GM18505 (cell line): ENCODE data around the gene TDRD10.

Experiments
- ATAC-seq: cut with Tn5 transposase; IDR thresholded peaks from one replicate; pipeline ENCODE4 v1.9.1; 2021; ENCODE audit not compliant: unreplicated experiment
- POLR2A ChIP-seq: IDR thresholded peaks from 4 replicates; pipeline ENCODE4 v1.6.1; 2011; ENCODE audit warnings: borderline replicate concordance; ENCODE audit not compliant: insufficient read depth, insufficient read length; ENCODE audit errors: extremely low read depth

TDRD10 gene

DNA sequence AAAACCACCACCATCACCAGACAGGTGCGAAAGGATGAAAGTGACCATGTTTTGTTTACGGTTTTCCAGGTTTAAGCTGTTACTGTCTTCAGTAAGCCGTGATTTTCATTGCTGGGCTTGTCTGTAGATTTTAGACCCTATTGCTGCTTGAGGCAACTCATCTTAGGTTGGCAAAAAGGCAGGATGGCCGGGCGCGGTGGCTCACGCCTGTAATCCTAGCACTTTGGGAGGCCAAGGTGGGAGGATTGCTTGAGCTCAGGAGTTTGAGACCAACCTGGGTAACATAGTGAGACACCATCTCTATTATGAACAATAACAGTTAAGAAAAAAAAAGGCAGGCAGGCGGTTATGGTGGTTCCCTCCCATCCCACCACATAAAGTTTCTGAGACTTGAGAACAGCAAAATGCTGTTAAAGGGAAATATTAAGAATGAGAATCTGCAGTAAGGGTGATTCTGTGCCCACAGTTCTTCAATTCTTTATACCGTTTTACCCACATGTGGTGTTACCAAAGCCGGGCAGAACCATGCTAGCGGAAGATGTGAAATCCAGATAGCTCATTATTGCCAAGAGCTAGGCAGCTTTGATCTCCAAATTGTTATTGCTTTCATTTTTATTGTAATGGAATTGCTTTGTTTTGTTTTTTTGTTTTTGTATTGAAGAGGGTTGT lies 34.5 kb upstream of the TDRD10 start:
- ATAC-seq: no peak
- TF ChIP-seq POLR2A: no peak

DNA sequence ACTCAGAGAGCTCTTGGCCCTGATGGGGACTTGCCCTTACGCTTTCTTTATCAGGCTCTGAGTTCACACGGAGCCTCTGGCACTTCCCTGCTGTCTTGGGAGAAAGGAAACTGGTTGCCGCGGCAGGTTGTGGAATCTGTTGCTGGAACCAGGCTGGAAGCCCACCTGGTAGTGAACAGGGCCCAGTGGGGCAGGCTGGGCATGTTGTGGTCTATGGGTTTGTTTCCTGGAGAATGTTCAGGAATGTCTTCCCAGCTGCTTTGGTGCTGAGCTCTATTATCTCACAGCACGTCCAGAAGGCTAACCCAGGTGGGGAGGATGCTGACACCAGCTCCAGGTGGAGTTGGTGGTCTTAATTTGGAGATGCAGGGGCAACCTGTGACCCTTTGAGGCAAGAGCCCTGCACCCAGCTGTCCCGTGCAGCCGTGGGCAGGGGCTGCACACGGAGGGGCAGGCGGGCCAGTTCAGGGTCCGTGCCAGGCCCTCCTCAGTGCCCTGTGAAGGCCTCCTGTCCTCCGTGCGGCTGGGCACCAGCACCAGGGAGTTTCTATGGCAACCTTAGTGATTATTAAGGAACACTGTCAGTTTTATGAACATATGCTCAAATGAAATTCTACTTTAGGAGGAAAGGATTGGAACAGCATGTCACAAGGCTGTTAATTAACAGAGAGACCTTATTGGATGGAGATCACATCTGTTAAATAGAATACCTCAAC lies 33.3 kb upstream of the TDRD10 start:
- no peak for ATAC-seq
- no peak for TF ChIP-seq POLR2A

DNA sequence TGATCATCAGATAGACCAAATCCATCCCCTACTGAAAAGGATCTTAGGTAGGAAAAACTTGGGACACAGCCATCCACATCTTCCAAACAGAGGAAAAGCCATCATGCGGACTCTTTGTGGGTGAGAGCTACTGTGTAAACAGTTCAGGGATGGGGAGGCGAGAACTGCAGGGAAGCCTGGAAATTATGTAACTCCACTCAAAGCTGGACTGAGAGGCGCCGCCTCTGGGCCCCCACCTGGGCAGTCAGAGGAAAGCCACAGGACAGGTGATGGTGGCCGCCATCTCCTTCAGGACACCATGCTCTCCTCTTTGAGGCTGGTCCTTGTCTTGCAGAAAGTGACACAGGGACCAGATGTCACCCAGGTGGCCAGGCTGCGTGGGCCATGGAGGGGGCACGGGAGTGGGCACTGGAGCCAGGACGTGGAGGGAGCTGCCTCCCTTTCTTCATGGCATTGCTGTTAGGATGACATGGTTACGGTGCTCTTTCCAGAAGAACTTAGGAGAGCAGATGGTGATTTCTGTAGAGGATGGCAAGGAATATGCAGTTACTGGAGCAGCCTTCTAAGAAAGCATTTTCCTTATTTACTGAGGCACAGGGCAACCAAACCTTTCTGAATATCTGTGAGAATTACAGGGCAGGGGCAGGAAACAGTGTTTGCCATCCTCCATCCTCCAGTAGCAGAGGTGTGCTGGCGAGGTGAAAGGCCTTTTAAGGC lies 32.0 kb upstream of the TDRD10 start:
- no peak for ATAC-seq
- TF ChIP-seq POLR2A: no peak

DNA sequence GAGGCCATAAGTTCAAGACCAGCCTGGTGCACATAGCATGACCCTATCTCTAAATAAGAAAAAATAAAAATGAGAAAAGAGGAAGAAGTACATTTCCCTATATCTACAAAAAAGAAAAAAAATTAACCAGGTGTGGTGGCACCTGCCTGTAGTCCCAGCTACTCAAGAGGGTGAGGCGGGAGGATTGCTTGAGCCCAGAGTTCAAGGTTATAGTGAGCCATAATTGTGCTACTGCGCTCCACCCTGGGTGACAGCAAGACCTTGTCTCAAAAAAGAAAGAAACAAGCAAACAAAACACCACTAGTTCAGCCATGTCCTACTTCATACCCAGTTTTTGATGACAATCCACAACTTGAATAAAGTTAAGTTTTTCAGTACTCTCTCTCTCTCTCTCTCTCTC lies 30.7 kb upstream of the TDRD10 start:
- ATAC-seq: no peak
- TF ChIP-seq POLR2A: no peak

DNA sequence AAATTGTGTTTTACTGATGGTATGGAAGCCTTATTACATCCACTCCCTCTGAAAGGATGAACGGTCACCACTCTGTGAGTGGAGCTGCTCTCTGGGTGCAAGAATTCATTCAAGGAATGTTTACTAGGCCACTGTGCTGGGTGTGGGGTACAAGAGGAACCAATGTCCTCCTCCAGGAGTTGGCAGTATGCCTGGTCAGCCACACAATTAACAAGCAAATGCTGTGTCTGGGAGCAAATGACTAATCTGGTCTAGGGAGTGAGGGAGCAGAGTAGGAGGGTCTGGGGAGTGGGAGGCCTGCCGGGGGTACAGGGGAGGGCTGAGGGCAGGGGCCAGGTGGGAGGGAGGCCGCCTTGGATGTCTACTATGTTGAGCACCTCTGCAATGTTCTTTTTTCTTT lies 27.2 kb upstream of the TDRD10 start:
- no peak for ATAC-seq
- TF ChIP-seq POLR2A: no peak

DNA sequence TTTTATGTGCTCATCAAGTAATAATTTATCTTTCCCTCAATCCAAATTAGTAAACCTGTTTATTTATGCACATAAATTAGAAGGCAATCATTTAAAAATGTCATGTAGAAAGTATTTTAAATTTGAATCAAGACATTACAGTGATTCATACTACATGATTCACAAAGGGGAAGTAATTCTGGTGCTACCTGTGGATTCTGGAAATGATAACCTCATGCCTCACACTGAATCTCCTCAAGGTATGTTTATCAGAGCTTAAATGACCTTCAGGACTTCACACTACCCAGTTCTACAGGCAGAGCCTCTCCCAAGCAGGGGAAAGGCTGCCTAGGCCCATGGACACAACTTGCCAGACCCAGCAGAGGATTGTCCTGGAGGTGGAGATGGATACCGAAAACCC lies 25.2 kb upstream of the TDRD10 start:
- no peak for ATAC-seq
- no peak for TF ChIP-seq POLR2A

DNA sequence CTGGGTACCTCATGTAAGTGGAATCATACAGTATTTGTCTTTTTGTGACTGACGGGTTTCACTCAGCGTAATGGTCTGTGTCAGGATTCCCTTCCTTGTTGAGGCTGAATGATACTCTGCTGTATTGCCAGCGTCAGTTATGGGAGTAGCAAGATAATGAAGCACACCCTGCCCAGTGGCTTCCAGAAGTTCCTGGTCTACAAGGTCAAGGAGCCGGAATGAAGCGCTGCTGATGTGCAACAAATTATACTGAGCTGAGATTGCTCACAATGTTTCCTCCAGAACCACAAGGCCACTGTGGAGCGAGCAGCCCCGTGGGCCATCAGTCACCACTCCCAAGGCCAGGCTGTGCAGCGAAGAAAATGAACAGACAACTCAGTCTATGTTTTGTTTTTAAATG lies 24.0 kb upstream of the TDRD10 start:
- ATAC-seq: no peak
- no peak for TF ChIP-seq POLR2A

DNA sequence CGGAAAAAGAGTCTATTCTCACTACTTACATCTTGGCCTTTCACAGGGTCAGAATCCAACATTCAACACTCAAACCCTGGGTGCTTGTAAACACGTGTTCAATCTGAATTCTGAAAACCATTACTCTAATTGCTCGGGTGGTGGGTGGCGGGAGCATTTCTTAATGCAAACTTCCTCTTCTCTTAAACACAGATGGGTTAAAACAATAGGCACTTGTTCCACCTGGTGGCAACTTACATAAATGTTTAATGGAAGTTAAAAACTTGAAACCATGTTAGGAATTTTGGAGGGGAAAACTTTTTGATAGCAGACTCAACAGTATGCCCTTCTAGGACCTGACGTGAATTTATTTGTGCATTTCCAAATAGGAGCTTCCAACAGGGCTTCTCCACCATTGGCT lies 23.4 kb upstream of the TDRD10 start:
- ATAC-seq: no peak
- TF ChIP-seq POLR2A: no peak

DNA sequence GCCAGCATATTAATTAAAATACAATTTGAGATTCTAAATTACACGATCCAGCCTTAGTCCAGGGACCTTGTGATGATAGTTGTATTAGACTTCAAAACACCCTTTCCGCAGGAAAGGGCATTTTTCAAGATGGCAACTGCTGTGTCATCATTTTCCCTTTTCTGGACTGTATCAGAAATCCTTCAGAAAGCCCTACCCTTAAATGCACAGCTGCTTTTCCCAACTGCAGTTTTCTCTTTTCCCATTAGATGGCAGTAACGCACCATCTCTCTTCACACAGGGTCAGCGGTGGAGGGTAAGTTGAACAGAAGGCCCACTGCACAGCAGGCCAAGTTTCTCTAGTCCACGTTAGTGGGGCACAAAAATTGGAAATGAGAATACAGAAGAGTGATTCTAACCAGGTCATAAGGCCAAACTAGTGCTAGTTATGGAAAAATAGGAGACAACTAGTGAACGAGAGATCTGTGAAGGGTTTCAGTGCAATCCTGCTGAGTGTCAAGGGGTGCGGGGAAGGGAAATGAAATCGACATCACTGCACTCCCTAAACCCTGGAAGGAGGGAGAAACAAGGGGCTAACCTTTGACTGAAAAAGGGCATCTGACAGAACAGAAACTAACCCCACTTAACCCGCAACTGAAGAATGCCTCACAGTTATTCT lies 22.1 kb upstream of the TDRD10 start:
- no peak for ATAC-seq
- TF ChIP-seq POLR2A: no peak

DNA sequence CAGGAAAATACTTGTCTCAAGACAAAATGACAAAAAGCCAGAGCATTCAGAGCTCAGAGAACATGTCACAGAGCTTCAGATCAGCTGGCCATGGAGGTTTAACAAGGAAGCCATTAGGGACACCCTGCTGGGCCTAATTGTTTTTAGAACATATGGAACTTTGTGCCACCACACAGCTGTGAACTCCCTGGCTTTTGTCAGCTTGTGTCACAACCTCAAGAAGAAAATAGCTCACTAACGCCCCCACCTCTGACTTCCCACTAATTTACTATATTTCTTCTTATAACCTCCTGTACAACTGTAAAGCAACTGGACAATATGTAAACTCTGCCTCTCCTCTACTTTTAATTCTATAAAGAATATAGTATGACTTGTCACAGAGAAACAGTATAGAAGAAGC lies 21.0 kb upstream of the TDRD10 start:
- ATAC-seq: no peak
- no peak for TF ChIP-seq POLR2A

DNA sequence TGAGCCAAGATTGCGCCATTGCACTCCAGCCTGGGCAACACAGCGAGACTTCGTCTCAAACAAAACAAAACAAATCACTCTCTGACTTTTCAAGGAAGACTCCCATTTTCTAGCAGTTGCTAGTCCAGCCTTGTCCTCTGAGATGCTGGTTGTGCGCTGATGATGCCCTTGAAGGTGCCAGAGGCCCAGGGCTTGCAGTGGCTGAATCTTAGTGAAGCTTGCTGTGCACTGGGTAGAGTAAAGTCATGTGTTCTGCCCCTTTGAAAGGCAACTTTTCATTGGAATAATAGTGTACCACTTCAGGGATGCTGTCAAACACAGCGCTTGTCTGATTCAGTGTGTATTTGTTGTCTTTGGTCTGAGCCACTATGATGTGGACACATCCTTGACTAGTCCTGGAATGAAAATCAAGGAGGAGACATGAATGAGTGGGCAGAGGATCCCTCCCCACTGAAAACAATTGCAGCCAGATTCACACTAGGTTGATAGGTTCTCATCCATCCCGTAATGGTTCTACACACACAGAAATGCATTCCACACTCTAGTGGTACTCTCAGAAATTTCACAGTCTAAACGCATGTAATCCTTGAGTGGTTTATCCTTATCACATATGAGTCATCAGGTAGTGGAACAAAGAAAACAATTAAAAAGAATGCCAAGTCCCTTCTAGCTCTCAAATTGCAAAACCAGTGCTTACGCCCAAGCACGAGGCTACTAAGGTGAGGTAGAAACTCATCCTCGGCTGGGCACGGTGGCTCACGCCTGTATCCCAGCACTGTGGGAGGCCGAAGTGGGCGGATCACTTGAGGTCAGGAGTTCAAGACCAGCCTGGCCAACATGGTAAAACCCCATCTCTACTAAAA lies 17.8 kb upstream of the TDRD10 start:
- no peak for TF ChIP-seq POLR2A
- no peak for ATAC-seq

DNA sequence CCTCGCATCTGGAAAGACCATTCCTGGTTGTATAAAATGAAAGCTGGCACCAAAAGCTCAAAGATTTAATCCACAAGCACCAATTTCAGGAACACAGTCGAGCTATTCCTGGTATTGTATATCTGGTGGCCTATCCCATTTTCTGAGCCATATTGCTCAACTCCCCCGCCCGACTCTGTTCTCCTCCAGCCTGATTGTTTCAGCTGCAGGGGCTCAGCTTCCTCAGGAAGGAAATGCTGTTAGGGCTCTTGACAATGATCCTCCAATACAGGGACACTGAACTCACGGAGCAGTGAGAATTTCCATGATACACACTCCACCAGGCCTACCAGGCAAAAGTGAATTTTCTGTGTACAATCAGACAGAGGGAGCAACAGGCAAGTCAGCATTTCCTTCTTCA lies 16.9 kb upstream of the TDRD10 start:
- ATAC-seq: no peak
- TF ChIP-seq POLR2A: no peak
